GM21723 (cell line): ENCODE data around the gene CXCL17.
"Not testable (repeated sequence)": the region's sequence is repeated elsewhere in the genome, so short reads cannot be mapped to it uniquely, and the experiment has no call there.

Source experiments
- ATAC-seq: cut with Tn5 transposase; IDR thresholded peaks from one replicate; pipeline ENCODE4 v1.9.1; 2021; ENCODE audit warnings: mild to moderate bottlenecking, moderate library complexity; ENCODE audit not compliant: unreplicated experiment

CXCL17 gene

GRCh38 chr19:42466521-42467182, 23.9 kb upstream of the CXCL17 start:
- ATAC-seq = no peak

- peak; percentile 77 for ATAC-seq
Observed at GRCh38 chr19:42465827-42466280, 23.1 kb upstream of the CXCL17 start.

- no peak for ATAC-seq
Observed at GRCh38 chr19:42461700-42462324, 19.1 kb upstream of the CXCL17 start.

- ATAC-seq = not testable (repeated sequence)
Observed at GRCh38 chr19:42461231-42461630, 18.5 kb upstream of the CXCL17 start.

GRCh38 chr19:42459926-42460325, 17.2 kb upstream of the CXCL17 start:
- no peak for ATAC-seq

GRCh38 chr19:42455621-42456081, 12.9 kb upstream of the CXCL17 start:
- no peak for ATAC-seq

GRCh38 chr19:42455086-42455485, 12.3 kb upstream of the CXCL17 start:
- no peak for ATAC-seq

- no peak for ATAC-seq
Observed at GRCh38 chr19:42452590-42452989, 9.8 kb upstream of the CXCL17 start.

GRCh38 chr19:42450314-42450934, 7.7 kb upstream of the CXCL17 start:
- peak; percentile 66 for ATAC-seq

GRCh38 chr19:42448306-42448705, 5.6 kb upstream of the CXCL17 start:
- not testable (repeated sequence) for ATAC-seq

- ATAC-seq = no peak
Observed at GRCh38 chr19:42445948-42446347, 3.2 kb upstream of the CXCL17 start.

GRCh38 chr19:42443944-42444398, 1.2 kb upstream of the CXCL17 start:
- ATAC-seq = no peak

GRCh38 chr19:42441049-42441445, 1.7 kb downstream of the CXCL17 start:
- ATAC-seq = no peak

- no peak for ATAC-seq
Observed at GRCh38 chr19:42440357-42441048, 2.2 kb downstream of the CXCL17 start.

- ATAC-seq = no peak
Observed at GRCh38 chr19:42436006-42436405, 6.7 kb downstream of the CXCL17 start.

GRCh38 chr19:42435316-42435715, 7.4 kb downstream of the CXCL17 start:
- no peak for ATAC-seq

GRCh38 chr19:42433503-42434260, 9.1 kb downstream of the CXCL17 start:
- peak; percentile 66 for ATAC-seq

- no peak for ATAC-seq
Observed at GRCh38 chr19:42431486-42431885, 11.3 kb downstream of the CXCL17 start.

GRCh38 chr19:42428676-42429075, 14.1 kb downstream of the CXCL17 start:
- ATAC-seq = no peak

- ATAC-seq = no peak
Observed at GRCh38 chr19:42427313-42427712, 15.4 kb downstream of the CXCL17 start, which contains the start of gene LIPE. TSS of gene LIPE (minus strand) at chr19:42427388. CDS start at chr19:42427149, 239 bp downstream.
